ENCODE measurements around the gene AS3MT. TPM values are rescaled to one million over a fixed set of nuclear protein-coding genes. Genes with fewer than 3 reads are reported as not detected.

The AS3MT gene
- total RNA-seq, 2 donors from 2014 or later, result 10.2 to 20.9 TPM

DNA sequence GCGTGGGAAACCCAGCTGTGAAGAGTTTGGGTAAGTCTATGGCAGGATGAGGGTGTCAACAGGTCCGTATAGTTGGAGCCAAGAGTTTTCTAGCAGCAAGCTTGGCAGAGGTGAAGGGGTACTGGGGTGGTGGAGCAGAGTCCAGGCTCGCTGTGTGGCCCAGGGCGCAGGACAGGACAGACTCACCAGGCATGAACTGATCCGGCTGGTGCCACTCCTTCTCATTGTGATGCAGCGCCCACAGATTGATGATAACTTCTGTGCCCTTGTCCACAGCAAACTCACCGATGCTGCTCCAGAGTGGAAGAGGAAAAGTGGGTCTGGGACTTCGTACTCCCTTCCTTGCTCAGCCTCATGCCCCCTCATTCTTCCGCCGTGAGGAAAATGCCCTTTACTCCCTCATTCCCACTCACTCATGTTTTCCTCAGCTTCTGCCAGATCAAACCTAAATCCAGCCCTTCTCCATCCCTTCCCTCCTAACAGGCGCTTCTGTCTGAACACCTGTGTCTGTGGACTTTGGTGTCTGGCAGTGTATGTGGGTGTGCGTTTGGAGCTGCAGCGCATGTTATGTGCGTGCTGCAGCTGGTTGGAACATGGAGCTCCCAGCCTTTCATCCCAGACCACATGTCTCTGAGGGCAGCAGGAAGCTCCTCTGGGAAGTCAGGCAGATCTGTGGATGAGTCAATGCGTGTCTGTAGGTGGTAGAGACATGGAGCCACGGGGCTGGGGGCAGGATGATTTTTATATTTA lies 37.8 kb upstream of the AS3MT start:
- no peak overlapping the region for H3K27ac Mint-ChIP-seq
- TF ChIP-seq, protein P1, sequence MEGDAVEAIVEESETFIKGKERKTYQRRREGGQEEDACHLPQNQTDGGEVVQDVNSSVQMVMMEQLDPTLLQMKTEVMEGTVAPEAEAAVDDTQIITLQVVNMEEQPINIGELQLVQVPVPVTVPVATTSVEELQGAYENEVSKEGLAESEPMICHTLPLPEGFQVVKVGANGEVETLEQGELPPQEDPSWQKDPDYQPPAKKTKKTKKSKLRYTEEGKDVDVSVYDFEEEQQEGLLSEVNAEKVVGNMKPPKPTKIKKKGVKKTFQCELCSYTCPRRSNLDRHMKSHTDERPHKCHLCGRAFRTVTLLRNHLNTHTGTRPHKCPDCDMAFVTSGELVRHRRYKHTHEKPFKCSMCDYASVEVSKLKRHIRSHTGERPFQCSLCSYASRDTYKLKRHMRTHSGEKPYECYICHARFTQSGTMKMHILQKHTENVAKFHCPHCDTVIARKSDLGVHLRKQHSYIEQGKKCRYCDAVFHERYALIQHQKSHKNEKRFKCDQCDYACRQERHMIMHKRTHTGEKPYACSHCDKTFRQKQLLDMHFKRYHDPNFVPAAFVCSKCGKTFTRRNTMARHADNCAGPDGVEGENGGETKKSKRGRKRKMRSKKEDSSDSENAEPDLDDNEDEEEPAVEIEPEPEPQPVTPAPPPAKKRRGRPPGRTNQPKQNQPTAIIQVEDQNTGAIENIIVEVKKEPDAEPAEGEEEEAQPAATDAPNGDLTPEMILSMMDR (conservative IDR thresholded peaks at IDR 0.05), result no peak
- H3K4me3 Mint-ChIP-seq, result no peak overlapping the region
- DNase-seq, result no peak
- no peaks in the 10 kb centered on the region for H3K36me3 Mint-ChIP-seq (ENCODE audit: low read depth)
- 89 to 93% methylated on average over 11 to 14 of the region's 16 CpGs for WGBS, 2 experiments (ENCODE audit: insufficient coverage in 1 of 2, insufficient read length in 1 of 2)
- peaks cover 2% of the 10 kb centered on the region for H3K27me3 Mint-ChIP-seq (ENCODE audit: insufficient read depth)
- no peaks in the 10 kb centered on the region for H3K36me3 ChIP-seq (ENCODE audit: control insufficient read depth, insufficient read depth, low read length)
- H3K4me3 ChIP-seq (ENCODE audit: low read length), result no peak overlapping the region
- no peaks in the 10 kb centered on the region for H3K9me3 Mint-ChIP-seq
- no peak overlapping the region for H3K27ac ChIP-seq (ENCODE audit: low read depth, low read length)
- no peaks in the 10 kb centered on the region for H3K4me1 ChIP-seq (ENCODE audit: control insufficient read depth, insufficient read depth, low read length)
- H3K9me3 ChIP-seq (ENCODE audit: control insufficient read depth, low read length), result no peaks in the 10 kb centered on the region
- no peaks in the 10 kb centered on the region for H3K4me1 Mint-ChIP-seq
- H3K9ac ChIP-seq (ENCODE audit: extremely low read depth, low read length, poor library complexity, severe bottlenecking), result no peak overlapping the region
- H3K27me3 ChIP-seq (ENCODE audit: control insufficient read depth, insufficient read depth, low read length, poor library complexity, severe bottlenecking), result no peaks in the 10 kb centered on the region

DNA sequence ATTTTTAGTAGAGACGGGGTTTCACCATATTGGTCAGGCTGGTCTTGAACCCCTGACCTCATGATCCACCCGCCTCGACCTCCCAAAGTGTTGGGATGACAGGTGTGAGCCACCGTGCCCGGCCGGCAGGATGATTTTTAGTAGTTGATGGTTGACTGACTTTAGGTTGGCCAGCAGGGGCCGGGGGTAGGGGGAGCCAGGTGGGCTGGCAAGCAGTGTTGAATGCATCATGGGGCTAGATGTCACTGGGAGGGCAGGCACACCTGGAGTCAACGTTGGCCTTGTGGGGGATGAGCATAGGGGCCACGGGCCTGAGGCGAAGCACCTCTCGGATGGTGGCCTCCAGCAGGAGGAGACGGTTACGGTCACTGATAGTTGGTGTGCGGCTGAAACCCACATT lies 37.0 kb upstream of the AS3MT start:
- Mint-ChIP-seq H3K4me1 (no peaks in the 10 kb centered on the region), H3K36me3 (ENCODE audit: low read depth) (no peaks in the 10 kb centered on the region), H3K4me3 (no peak overlapping the region), H3K27me3 (ENCODE audit: insufficient read depth) (peaks cover 2% of the 10 kb centered on the region), H3K9me3 (peaks cover 2% of the 10 kb centered on the region), H3K27ac (no peak overlapping the region)
- Histone ChIP-seq H3K27ac (ENCODE audit: low read depth, low read length) (no peak overlapping the region), H3K9me3 (ENCODE audit: control insufficient read depth, low read length) (peaks cover under 1% of the 10 kb centered on the region), H3K9ac (ENCODE audit: extremely low read depth, low read length, poor library complexity, severe bottlenecking) (no peak overlapping the region), H3K36me3 (ENCODE audit: control insufficient read depth, insufficient read depth, low read length) (no peaks in the 10 kb centered on the region), H3K4me1 (ENCODE audit: control insufficient read depth, insufficient read depth, low read length) (no peaks in the 10 kb centered on the region), H3K4me3 (ENCODE audit: low read length) (no peak overlapping the region), H3K27me3 (ENCODE audit: control insufficient read depth, insufficient read depth, low read length, poor library complexity, severe bottlenecking) (no peaks in the 10 kb centered on the region)
- DNase-seq, result no peak
- WGBS, 2 experiments (ENCODE audit: insufficient coverage in 1 of 2, insufficient read length in 1 of 2), result 95% methylated on average over 8 to 14 of the region's 14 CpGs
- TF ChIP-seq, protein P1 (conservative IDR thresholded peaks at IDR 0.05), result no peak

DNA sequence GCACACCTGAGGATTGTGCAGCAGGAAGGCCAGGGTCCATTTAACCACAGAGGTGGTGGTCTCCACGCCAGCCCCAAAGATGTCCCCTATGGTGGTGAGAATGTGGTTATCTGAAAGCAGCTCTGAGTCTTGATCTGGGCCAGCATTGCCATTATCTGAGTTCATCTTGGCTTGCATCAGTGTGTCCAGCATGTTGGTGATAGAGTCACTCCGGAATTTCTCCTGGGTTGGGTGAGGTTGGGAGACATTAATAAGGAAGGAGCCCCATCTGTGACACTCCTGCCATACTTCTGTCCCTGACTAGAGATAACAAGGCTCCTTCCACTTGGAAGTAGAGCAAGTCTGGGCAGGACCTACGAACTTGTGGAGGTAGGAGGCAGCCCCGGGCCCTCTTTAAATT lies 36.3 kb upstream of the AS3MT start:
- H3K4me1 Mint-ChIP-seq, result no peaks in the 10 kb centered on the region
- H3K27me3 ChIP-seq (ENCODE audit: control insufficient read depth, insufficient read depth, low read length, poor library complexity, severe bottlenecking), result no peaks in the 10 kb centered on the region
- TF ChIP-seq, protein P1 (conservative IDR thresholded peaks at IDR 0.05), result no peak
- H3K9ac ChIP-seq (ENCODE audit: extremely low read depth, low read length, poor library complexity, severe bottlenecking), result no peak overlapping the region
- no peak overlapping the region for H3K4me3 Mint-ChIP-seq
- 92% methylated on average over 4 of the region's 4 CpGs; no CpG with 5 or more reads in 1 of the 2 experiments for WGBS, 2 experiments (ENCODE audit: insufficient coverage in 1 of 2, insufficient read length in 1 of 2)
- H3K27ac ChIP-seq (ENCODE audit: low read depth, low read length), result no peak overlapping the region
- H3K36me3 Mint-ChIP-seq (ENCODE audit: low read depth), result peaks cover 1% of the 10 kb centered on the region
- H3K4me1 ChIP-seq (ENCODE audit: control insufficient read depth, insufficient read depth, low read length), result no peaks in the 10 kb centered on the region
- peaks cover 2% of the 10 kb centered on the region for H3K27me3 Mint-ChIP-seq (ENCODE audit: insufficient read depth)
- DNase-seq, result no peak
- no peaks in the 10 kb centered on the region for H3K36me3 ChIP-seq (ENCODE audit: control insufficient read depth, insufficient read depth, low read length)
- H3K9me3 ChIP-seq (ENCODE audit: control insufficient read depth, low read length), result peaks cover 8% of the 10 kb centered on the region
- no peak overlapping the region for H3K4me3 ChIP-seq (ENCODE audit: low read length)
- no peak overlapping the region for H3K27ac Mint-ChIP-seq
- H3K9me3 Mint-ChIP-seq, result peaks cover 10% of the 10 kb centered on the region

Measured in endodermal cell (in vitro differentiated cells).